Endothelial cell of umbilical vein (primary cell): ENCODE data around the gene ARHGEF37.

Experiments
- FOS ChIP-seq: IDR thresholded peaks from 2 replicates; pipeline ENCODE4 v1.6.1; 2011; ENCODE audit warnings: mild to moderate bottlenecking, low read length, moderate library complexity, borderline replicate concordance; ENCODE audit not compliant: insufficient read depth
- TF ChIP-seq, protein P1 (sequence below), 2 donors: IDR thresholded peaks; 1 replicate in 1 of 2; 2 replicates in 1 of 2; pipeline ENCODE4 v1.5.1; 2011; ENCODE audit warnings: low read length in 2 of 2, mild to moderate bottlenecking in 2 of 2, moderate library complexity in 2 of 2, control low read depth in 1 of 2, inconsistent platforms in 1 of 2, low read depth in 1 of 2; ENCODE audit not compliant: insufficient read depth in 1 of 2; ENCODE audit errors: extremely low read depth in 1 of 2

DNA sequence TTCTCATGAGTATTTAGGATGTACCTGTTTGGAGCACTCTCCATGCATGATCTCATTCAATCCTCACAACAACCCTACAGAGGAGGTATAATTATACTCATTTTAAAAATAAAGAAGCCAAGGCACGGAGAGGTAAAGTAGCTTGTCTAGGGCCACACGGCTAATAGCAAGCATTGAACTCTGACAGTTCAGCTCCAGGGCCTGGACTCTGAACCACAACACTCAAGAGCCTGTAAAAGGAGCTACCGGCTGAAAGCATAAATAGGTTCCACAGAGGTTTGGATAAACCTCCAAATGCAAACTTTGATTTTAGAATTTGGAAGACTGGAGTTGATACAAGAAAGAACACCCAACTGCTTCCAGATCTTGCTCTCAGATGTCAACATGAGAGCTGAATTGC lies 41.2 kb downstream of the ARHGEF37 start:
- TF ChIP-seq FOS = no peak
- TF ChIP-seq, protein P1, sequence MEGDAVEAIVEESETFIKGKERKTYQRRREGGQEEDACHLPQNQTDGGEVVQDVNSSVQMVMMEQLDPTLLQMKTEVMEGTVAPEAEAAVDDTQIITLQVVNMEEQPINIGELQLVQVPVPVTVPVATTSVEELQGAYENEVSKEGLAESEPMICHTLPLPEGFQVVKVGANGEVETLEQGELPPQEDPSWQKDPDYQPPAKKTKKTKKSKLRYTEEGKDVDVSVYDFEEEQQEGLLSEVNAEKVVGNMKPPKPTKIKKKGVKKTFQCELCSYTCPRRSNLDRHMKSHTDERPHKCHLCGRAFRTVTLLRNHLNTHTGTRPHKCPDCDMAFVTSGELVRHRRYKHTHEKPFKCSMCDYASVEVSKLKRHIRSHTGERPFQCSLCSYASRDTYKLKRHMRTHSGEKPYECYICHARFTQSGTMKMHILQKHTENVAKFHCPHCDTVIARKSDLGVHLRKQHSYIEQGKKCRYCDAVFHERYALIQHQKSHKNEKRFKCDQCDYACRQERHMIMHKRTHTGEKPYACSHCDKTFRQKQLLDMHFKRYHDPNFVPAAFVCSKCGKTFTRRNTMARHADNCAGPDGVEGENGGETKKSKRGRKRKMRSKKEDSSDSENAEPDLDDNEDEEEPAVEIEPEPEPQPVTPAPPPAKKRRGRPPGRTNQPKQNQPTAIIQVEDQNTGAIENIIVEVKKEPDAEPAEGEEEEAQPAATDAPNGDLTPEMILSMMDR (IDR thresholded peaks at IDR 0.05; ENCODE audit: extremely low read depth in 1 of 2, insufficient read depth in 1 of 2, low read depth in 1 of 2, low read length in 2 of 2) = no peak
